Stomach (tissue), 4 donors: ENCODE results near the gene NEBL.

Experiments
- POLR2A ChIP-seq, 4 donors: fragments of 450-650 bp; IDR thresholded peaks; one replicate each; pipeline ENCODE4 v1.6.1; 2016; ENCODE audit warnings: antibody characterized with exemption in 4 of 4, control low read depth in 2 of 4, mild to moderate bottlenecking in 1 of 4, moderate library complexity in 1 of 4
- TF ChIP-seq, protein P1 (sequence below), 7 experiments: fragments of 450-650 bp in 4 of 7; fragments of 200-600 bp in 3 of 7; sonication (generic) in 3 of 7; IDR thresholded peaks; one replicate each; pipeline ENCODE4 v1.5.1; 2016 to 2019; ENCODE audit warnings: antibody characterized with exemption in 7 of 7, control low read depth in 2 of 7, mild to moderate bottlenecking in 1 of 7

DNA sequence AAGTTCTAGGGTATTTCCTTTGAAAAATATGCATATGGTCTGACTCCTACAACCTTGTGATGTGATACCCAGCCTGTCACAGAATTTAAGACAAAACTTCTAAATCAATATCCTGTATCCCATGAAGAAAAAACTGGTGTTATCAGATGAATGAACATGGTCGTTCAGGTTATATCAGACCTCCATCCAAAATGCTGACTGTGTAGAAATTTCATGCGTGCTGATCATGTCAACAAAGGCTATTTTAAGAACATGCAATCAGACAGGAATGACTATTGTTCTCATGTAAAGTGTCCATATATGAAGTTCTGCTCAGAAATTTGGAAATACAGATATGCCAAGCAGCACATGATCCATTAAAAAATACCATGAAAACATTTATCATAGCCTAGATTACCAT is 62.3 kb downstream of the NEBL start:
- TF ChIP-seq POLR2A (IDR thresholded peaks at IDR 0.05), result no peak
- TF ChIP-seq, protein P1, sequence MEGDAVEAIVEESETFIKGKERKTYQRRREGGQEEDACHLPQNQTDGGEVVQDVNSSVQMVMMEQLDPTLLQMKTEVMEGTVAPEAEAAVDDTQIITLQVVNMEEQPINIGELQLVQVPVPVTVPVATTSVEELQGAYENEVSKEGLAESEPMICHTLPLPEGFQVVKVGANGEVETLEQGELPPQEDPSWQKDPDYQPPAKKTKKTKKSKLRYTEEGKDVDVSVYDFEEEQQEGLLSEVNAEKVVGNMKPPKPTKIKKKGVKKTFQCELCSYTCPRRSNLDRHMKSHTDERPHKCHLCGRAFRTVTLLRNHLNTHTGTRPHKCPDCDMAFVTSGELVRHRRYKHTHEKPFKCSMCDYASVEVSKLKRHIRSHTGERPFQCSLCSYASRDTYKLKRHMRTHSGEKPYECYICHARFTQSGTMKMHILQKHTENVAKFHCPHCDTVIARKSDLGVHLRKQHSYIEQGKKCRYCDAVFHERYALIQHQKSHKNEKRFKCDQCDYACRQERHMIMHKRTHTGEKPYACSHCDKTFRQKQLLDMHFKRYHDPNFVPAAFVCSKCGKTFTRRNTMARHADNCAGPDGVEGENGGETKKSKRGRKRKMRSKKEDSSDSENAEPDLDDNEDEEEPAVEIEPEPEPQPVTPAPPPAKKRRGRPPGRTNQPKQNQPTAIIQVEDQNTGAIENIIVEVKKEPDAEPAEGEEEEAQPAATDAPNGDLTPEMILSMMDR (IDR thresholded peaks at IDR 0.05), result no peak
